Stimulated activated CD4-positive, alpha-beta T cell treated with anti-CD3 and anti-CD28 coated beads, Interleukin-4, amount 100 ng/mL, for 24 hours (primary cell): ENCODE data around the gene SCNN1G.

Experiments
- DNase-seq: peaks from one replicate; pipeline ENCODE4 v3.0.0-alpha.2; 2020

Gene SCNN1G

DNA sequence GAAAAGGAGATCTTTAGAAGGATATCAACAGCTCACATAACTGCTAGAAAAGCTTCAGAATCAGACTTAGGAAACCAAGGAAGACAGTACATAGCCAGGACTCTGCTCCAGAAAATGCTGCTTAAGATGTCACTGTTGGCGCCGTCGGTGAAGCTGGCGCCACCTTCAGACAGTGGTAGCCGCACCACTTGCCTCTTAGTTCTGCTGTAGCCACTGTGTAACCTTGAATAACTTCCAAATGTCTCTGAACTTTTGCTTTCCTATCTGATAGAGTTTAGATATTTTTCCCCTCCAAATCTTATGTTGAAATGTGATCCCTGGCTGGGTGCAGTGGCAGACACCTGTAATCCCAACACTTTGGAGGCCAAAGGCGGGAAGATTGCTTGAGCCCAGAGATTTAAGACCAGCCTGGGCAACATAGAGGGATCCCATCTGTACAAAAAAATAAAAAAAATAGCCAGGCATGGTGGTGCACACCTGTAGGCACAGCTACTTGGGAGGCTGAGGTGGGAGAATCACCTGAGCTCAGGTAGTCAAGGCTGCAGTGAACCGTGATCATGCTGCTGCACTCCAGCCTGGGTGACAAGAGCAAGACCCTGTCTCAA, 27.0 kb upstream of the SCNN1G start:
- no peak for DNase-seq

DNA sequence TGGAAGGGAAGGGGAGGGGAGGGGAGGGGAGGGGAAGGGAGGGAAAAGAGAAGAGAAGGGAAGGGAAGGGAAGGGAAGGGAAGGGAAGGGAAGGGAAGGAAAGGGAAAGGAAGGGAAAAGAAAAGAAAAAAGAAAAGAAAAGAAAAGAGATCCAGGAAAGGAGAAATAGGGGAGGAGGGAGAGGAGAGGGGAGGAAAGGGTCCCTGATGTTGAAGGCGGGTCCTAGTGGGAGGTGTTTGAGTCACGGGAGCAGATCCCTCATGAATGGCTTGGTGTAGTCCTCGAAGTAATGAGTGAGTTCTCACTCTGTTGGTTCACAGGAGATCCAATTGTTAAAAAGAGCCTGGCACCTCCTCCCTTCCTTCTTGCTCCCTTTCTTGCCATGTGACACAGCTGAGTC, 26.4 kb upstream of the SCNN1G start:
- no peak for DNase-seq

DNA sequence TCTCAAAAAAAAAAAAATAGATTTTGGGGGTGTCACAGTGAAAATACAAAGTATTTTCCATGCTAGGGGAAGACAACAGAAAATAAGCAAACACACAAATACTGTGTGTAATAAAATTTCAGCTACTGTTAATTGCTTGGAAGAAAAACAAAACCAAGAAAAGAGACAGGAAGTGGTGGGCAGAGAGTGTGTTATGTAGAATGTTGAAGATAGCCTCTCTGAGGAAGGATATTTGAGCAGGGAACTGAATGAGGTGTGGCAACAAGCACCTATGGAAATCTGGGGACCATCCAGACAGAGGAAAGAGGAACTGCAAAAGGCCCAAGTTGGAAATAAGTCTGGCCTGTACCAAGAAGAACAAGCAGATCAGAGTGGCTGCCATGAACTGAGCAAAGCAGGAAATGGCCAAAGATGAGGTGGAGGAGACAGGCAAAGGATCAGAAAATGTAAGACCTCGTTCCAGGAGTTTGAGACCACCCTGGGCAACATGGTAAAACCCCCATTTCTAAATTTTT, 25.5 kb upstream of the SCNN1G start:
- no peak for DNase-seq

DNA sequence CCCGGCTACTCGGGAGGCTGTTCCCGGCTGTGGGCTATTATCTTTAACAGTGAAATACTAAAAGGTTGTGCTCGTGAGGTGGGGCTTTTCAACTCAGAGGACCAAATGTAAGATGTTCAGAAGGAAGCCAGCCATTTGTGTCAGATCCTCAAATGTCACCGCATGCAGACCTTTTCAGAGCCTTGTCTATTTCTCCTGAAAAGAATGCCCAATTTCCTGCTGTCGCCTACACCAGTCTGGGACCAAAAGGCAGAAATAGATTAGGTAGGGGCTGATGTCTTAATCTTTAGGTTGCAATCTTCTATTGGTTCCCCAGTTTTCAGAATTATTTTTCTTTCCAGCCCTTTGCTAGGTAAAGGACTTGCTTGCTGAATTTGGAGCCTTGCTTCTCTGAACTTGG, 24.4 kb upstream of the SCNN1G start:
- no peak for DNase-seq

DNA sequence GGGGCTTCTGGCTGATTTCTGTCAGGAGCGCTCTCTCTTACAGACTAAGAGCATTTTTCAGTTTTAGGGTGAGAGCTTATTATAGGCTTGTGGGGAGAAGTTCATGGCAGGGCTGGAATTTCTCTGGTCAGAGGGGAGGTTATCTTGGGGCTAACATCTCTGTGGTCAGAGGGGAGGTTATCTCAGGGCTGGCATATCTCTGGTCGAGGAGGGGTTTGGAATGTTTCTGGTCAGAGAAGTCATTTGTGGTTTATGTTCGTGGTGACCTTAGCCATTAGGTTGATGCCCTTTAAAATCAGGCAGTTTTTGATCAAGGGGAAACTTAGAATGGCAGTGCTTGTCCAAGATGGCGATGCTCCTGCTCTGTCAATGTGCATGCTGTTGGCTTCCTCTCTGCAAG, 22.5 kb upstream of the SCNN1G start:
- no peak for DNase-seq

DNA sequence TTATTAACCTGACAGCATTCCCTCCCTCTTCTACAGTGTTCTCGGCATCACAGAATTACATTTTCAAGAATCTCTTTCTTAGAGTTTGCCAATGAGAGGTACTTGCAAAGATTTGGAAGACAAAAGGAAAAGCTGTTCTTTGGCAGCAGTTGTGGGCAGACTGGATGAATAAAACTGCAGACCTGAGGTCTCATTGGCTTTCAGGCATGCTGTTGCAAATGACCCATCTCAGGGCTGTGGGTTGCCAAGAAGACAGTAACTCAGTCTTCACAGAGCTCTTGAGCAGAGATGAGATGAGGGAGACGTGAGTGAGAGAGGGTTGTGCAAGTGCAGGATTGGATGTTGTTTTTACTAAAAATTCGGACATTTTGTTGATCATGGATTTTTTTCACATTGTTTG, 22.0 kb upstream of the SCNN1G start:
- no peak for DNase-seq

DNA sequence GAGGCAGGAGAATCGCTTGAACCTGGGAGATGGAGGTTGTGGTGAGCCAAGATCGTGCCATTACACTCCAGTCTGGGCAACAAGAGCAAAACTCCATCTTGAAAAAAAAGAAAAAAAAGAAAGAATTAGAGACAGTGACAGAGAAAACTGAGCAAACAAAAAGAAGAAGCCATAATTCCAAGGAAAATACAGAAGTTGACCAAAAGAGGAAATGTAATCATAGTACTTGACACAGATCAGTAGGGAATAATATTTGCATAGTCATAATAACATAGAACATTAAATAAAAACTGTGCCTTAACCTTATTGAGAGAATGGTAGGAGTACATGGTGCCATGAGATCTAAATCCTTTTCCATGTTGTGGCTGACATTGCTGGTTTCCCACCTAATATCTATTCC, 18.6 kb upstream of the SCNN1G start:
- no peak for DNase-seq

DNA sequence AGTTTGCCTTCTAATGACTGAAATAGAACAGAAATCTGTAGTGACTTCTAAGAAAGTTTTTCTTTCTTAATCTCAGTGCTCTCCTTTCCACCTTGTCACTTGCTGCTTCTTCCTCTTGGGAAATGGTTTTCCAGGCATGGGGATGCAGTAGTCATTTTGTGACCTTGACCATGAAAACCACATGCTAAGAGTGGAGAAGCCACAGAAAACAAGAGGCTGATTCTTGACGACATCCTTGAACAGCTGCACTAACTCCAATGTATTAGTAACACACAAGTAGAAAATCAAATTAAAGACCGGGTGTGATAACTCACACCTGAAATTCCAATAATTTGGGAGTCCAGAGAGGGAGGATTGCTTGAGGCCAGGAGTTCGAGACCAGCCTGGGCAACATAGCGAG, 17.8 kb upstream of the SCNN1G start:
- DNase-seq: no peak

DNA sequence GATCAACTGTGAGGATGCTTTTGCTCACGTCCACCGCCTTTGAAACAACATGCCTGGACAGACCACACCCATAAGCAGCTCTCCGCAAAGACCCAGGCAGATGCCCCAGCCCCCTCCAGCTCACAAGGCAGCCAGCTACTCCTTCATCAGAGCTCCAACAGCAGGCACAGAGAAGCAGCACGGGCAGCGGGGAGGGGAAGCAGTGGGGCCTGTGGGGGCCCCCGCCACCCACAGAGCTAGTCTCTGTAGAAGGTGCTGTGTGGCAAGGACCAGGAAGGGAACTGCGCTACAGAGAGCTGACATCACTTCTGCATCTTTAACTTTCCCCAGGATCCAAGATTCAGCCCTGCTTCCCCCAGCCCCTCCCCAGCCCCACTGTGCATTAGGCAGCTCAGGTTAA, 10.0 kb upstream of the SCNN1G start:
- DNase-seq: no peak

DNA sequence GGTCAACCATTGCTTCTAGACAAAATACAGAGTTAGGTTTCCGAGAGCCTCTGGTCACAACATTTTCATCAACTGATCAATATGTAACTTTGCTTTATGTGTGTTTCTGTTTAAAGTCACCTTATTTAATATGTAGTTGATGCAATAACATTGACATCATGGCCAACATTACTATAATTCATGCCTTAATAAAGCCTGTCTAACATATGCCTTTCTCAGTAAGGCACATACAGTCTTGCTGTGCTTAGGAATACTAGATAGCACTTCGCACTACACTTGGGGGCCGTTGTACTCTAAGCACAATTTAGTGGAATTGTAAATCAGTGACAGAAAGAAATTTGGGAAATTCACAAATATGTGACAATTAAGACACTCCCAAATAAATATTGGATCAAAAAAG, 9.6 kb upstream of the SCNN1G start:
- DNase-seq: no peak

DNA sequence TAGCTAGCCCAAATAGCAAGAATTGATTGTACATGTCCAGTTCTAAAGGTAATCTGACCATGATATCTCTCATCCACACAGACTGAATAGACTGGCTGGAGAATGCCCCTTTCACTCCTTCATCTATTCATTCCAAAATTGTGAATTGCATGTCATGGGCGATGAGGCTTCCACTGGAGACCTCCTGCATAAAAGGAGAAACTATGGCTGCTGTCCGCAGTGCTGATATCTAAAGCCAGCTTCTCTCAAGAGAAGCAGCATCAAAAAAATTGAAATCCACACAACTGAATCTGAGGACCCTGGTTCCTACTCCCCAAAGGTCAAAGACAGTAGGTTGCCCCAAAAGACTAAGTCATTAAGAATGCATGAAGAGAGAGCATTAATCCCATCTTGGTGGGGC, 7.9 kb upstream of the SCNN1G start:
- no peak for DNase-seq

DNA sequence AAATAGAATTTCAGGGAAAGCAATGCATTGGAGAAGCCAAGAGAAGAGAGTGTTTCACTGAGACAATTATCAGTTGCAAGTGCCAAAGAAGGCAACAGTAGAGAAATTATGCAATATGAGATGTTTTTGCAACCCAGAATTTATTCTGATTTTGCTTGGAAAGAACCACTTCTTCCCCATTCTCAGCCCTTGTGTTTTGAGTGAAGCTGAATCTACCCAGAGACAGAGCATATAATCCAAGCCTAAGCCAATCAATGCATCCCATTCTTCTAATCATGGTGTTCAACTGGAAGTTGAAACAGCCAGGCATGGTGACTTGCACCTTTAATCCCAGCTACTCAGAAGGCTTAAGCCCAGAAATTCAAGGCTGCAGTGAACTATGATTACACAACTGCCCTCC, 6.9 kb upstream of the SCNN1G start:
- DNase-seq: no peak

DNA sequence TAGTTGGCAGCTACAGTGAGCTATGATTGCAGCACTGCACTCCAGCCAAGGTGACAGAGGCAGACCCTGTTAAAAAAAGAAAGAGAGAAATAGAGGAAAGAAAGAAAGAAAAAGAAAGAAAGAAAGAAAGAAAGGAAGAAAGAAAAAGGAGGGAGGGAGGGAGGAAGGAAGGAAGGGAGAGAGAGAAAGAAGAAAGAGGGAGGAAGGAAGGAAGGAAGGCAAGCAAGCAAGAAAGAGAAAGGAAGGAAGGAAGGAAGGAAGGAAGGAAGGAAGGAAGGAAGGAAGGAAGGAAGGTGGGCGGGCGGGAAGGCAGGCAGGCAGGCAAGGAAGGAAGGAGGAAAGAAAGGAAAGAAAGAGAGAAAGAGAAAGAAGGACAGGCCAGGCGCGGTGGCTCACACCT, 1.0 kb upstream of the SCNN1G start:
- no peak for DNase-seq

DNA sequence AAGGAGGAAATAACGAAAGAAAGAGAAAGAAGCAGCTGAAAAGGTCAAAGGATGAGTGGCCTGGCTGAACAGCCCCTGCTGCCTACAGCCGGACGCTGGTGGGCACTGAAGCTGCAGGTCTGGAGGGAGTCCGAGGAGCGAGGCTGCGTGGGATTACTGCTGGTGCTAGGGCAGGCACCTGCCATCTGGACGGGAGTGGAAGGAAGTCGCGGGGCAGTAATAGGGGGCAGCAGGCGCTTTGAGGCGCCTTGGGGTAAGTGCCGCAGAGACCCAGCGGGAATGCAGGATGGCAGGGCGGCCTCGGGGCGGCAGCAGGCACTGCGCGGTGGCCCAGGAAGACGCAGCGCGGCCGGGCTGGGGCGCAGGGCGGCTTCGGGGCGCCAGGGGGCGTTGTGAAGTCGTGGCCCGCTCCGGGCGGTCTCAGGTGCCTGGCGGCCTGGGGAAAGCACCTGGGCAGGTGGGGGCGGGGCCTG, 303 bp upstream of the SCNN1G start:
- DNase-seq: peak; percentile 57

DNA sequence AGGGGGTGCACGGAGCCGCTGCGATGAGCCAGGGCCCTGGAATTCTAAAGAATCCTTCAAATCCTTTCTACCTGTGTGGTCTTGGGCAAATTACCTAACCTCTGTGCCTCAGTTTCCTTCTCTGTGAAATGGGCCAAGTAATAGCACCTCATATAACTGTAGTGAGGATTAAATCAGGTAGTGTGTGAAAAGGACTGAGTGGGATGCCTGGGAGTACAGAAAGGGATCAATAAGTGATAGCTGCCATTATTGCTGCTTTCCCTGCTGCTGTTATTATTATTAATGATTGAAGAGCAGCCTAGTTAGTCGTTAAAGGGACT, 958 bp downstream of the SCNN1G start:
- DNase-seq: no peak

DNA sequence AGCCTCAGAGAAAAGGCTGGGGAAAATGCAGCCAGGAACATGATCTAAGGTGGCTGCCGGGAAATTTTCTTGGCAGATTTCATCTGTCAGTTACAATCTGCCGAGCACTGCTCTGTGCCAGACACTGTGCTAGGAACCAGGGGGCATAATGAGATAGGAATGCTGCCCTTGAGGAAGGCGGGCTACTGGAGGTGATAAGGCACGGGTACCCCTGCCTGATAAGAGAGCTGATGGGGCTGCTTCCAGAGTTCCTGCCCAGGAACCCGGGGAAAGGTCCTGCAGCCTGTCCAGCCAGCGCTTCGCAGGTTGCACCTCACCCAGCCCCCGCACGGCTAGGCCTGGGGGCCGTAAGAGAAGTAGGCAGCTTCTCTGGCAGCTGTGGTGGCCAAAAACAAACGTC, 3.1 kb downstream of the SCNN1G start:
- no peak for DNase-seq

DNA sequence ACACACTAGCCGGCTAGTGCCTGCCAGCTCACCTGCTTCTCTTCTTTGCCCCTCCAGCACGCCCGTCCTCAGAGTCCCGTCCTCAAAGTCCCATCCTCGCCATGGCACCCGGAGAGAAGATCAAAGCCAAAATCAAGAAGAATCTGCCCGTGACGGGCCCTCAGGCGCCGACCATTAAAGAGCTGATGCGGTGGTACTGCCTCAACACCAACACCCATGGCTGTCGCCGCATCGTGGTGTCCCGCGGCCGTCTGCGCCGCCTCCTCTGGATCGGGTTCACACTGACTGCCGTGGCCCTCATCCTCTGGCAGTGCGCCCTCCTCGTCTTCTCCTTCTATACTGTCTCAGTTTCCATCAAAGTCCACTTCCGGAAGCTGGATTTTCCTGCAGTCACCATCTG, 3.6 kb downstream of the SCNN1G start:
- DNase-seq: no peak

DNA sequence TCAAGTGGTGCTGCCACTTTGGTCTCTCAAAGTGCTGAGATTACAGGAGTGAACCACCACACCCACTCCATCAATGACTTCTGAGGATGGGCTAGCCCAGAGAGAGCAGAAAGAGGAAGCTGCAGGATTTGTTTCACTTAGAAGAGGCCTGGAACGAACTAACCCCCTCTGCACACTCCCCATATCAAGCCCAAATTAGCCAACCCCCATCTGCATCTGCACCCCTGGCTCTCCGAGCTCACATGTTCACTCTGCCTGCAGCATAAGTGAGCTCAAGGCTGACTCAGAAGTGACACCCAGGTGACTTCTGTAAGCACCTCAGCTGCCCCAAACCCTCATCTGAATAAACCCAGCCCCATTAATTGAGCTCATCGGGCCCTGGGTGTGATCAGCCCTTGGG, 4.8 kb downstream of the SCNN1G start:
- no peak for DNase-seq

DNA sequence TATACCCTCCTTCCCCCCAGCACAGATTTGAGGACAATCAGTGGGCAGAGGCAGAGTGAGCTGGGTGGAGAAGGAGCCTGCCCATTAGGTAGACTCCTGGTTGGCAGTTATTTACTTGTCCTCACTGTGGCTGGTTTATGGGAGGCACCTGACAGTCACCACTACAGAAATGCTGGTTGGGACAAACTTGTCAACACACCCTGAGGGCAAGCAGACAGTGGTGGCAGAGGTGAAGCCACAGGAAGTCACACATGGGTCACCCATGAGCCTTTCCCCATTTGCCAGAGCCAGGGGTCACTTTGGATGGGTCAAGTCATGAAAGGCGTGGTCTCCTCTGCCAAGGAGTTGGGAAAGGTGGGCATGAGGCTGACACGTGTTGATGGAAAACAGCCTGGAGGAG, 6.4 kb downstream of the SCNN1G start:
- DNase-seq: no peak

DNA sequence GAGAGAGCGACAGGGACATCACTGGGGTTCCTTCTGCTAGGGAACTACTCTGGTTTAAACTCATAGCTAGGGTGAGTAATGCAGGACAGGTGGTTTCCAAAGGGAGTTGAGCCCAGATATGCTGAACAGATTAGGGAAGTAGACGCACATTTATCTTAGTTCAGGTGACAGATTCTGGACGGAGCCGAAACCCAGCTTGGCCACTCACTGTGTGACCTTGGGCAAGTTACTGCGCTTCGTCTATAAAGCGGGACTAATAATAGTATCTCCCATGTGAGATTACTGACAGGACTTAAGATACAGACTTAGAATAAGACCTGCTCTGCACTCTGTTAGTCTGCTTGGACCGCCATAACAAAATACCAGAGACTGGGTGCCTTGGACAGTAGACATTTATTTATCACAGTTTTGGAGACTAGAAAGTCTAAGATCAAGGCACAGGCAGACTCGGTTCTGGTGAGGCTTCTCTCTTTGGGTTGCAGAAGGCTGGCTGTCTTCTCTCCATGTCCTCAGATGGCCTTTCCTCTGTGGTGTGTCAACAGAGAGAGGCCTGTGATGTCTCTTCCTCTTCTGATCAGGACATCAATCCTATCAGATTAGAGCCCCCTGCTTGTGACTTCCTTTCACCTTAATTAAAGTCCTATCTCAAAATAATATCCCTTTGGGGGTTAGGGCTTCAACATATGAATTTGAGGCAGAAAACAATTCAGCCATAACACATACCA, 12.1 kb downstream of the SCNN1G start:
- DNase-seq: no peak

DNA sequence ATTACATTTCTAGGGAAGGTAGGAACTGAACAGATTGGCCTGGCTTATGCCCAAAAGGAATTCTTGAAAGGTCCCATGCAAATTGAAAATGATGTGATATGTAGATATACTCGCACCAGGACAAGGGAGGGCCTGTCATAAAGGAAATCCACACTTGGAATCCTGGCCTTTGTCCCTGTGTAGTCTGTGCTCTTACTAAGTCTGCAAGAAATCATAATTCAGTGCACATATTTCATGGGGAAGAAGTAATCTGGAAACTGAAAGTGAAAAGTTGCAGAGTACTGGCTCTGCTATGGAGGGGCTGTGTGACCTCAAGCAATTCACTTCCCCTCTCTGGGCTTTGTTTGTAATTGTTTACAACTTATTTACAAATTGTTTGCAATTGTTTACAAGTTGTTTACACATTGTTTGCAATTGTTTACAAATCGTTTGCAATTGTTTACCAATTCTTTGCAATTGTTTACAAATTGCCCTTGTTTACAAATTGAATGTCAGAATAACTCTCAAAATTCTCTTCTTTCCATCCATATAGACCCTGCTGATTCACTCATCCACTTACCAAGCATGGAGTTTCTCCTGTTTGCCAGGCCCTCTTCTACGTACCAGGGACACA, 12.9 kb downstream of the SCNN1G start:
- DNase-seq: no peak

DNA sequence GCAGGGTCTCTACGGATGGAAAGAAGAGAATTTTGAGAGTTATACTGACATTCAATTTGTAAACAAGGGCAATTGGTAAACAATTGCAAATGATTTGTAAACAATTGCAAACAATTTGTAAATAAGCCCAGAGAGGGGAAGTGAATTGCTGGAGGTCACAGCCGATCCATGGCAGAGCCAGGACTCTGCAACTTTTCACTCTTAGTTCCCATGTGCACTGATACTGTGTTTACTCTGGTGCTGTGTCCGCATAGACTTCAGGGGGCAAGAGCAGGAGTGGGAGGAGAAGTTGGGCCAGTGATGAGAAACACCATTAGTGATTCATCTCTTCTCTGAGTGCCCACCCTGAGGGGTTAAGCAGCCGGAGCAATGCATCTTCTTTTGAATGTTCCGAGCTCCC, 14.0 kb downstream of the SCNN1G start:
- DNase-seq: no peak

DNA sequence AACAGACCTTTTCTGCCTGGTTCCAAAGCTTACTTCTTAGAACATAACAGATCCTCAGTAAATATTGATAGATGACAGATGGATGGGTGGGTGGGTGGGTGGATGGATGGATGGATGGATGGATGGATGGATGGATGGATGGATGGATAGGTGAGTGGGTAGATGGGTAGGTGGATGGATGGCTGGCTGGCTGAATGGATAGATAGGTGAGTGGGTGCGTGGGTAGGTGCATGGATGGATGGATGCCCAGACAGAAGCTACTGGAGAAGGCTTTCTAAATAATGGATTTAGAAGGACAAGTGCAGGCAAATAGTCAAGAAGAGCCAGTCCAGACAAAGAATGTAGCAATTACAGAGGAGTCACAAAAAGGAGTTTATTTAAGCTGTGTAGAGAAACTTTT, 19.6 kb downstream of the SCNN1G start:
- no peak for DNase-seq

DNA sequence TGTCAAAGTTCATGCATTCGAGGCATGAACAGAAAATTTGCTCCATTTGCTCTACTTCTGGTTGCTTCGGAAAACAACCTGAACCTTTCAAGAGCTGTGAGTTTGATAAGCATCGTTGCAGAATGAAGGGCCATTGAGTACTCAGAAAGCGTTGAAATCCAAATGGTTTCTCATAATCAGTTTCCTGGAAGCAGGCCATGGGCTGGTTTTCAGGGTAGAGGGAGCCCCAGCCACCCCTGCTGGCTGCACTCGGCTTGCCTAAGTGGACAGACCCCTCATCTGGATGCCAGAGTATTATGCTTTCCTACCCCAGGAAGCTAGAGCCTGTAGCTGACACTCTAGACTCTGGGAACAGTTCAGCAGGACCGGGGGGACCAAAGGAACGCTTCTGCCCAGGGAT, 24.4 kb downstream of the SCNN1G start:
- DNase-seq: no peak

DNA sequence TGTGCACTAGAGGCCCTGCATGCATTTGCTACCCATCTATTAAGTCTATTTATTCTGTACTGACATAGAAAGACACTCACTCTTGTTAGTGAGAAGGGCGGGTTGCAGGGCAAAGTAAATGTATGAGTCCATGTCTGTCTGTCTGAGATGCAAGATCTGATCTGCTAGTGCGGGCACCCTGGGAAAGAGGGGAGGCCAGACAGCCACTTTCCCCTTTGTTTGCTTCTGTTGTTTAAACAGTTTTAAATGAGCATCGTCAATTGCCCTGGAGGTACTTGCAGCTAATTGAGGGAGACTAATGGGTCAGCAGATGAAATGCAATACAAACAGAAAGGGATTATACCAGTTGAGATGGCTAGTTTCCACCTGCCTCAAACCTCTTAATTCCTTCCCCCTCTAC, 24.9 kb downstream of the SCNN1G start:
- no peak for DNase-seq
